Liver (tissue), 3 donors: ENCODE results near the gene NAA10.

Experiments used
- CTCF ChIP-seq: fragments of 150-350 bp; IDR thresholded peaks from 2 replicates; pipeline ENCODE4 v1.5.1; 2017; ENCODE audit warnings: improper control_type of control experiment, low read depth, low read length; ENCODE audit not compliant: missing input control
- FOXA1 ChIP-seq: IDR thresholded peaks from 2 replicates; pipeline ENCODE4 v1.6.1; 2016; ENCODE audit warnings: antibody characterized with exemption
- FOXA2 ChIP-seq: IDR thresholded peaks from 2 replicates; pipeline ENCODE4 v1.6.1; 2016; ENCODE audit warnings: antibody characterized with exemption
- GABPA ChIP-seq, 2 donors: IDR thresholded peaks in 1 of 2; conservative IDR thresholded peaks in 1 of 2; 2 replicates each; pipeline ENCODE4 v1.6.1; 2016; ENCODE audit warnings: antibody characterized with exemption in 2 of 2, mild to moderate bottlenecking in 1 of 2, moderate library complexity in 1 of 2
- RAD21 ChIP-seq, 2 donors: IDR thresholded peaks; 2 replicates each; pipeline ENCODE4 v1.6.1; 2016; ENCODE audit warnings: antibody characterized with exemption in 2 of 2, mild to moderate bottlenecking in 2 of 2
- REST ChIP-seq: IDR thresholded peaks from 2 replicates; pipeline ENCODE4 v1.6.1; 2016; ENCODE audit warnings: antibody characterized with exemption, mild to moderate bottlenecking
- SP1 ChIP-seq: IDR thresholded peaks from 2 replicates; pipeline ENCODE4 v1.6.1; 2018; ENCODE audit warnings: antibody characterized with exemption, mild to moderate bottlenecking
- TAF1 ChIP-seq: conservative IDR thresholded peaks from 2 replicates; pipeline ENCODE4 v1.6.1; 2016; ENCODE audit warnings: antibody characterized with exemption, mild to moderate bottlenecking
- TF ChIP-seq, protein P1 (sequence below): IDR thresholded peaks from 2 replicates; pipeline ENCODE4 v1.6.1; 2016; ENCODE audit warnings: antibody characterized with exemption
- TF ChIP-seq, protein P2 (sequence below): IDR thresholded peaks from 2 replicates; pipeline ENCODE4 v1.6.1; 2016; ENCODE audit warnings: antibody characterized with exemption
- donor health status: healthy.
- donor health status: healthy.

GRCh38 chrX:153931748-153932147, 3.1 kb downstream of the NAA10 start:
- TF ChIP-seq CTCF = no peak
- TF ChIP-seq FOXA1 = no peak
- TF ChIP-seq, protein P1, sequence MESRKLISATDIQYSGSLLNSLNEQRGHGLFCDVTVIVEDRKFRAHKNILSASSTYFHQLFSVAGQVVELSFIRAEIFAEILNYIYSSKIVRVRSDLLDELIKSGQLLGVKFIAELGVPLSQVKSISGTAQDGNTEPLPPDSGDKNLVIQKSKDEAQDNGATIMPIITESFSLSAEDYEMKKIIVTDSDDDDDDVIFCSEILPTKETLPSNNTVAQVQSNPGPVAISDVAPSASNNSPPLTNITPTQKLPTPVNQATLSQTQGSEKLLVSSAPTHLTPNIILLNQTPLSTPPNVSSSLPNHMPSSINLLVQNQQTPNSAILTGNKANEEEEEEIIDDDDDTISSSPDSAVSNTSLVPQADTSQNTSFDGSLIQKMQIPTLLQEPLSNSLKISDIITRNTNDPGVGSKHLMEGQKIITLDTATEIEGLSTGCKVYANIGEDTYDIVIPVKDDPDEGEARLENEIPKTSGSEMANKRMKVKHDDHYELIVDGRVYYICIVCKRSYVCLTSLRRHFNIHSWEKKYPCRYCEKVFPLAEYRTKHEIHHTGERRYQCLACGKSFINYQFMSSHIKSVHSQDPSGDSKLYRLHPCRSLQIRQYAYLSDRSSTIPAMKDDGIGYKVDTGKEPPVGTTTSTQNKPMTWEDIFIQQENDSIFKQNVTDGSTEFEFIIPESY = no peak
- TF ChIP-seq SP1 = no peak
- TF ChIP-seq REST = no peak
- TF ChIP-seq FOXA2 = no peak
- TF ChIP-seq TAF1 = no peak
- no peak for TF ChIP-seq GABPA (IDR thresholded peaks at IDR 0.05 in 1 of 2, conservative IDR thresholded peaks at IDR 0.05 in 1 of 2)
- TF ChIP-seq, protein P2, sequence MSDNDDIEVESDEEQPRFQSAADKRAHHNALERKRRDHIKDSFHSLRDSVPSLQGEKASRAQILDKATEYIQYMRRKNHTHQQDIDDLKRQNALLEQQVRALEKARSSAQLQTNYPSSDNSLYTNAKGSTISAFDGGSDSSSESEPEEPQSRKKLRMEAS = no peak
- TF ChIP-seq RAD21 (IDR thresholded peaks at IDR 0.05) = no peak
